Muscle of leg (tissue), 11 donors: ENCODE measurements around the gene FBN2. TPM values are rescaled to one million over a fixed set of nuclear protein-coding genes. Genes with fewer than 3 reads are reported as not detected.

Experiments
- DNase-seq: peaks from one replicate; pipeline ENCODE4 v3.0.0; 2013
- H3K27ac ChIP-seq: one replicate; pipeline ENCODE4 v1.5.1; 2013; ENCODE audit warnings: mild to moderate bottlenecking, low read length, control low read depth
- H3K27me3 ChIP-seq: one replicate; pipeline ENCODE4 v1.6.1; 2013; ENCODE audit warnings: low read length; ENCODE audit not compliant: control insufficient read depth, insufficient read depth
- H3K36me3 ChIP-seq: one replicate; pipeline ENCODE4 v1.6.1; 2013; ENCODE audit warnings: low read length; ENCODE audit not compliant: control insufficient read depth, insufficient read depth
- H3K4me1 ChIP-seq: one replicate; pipeline ENCODE4 v1.6.1; 2013; ENCODE audit warnings: low read length; ENCODE audit not compliant: control insufficient read depth, insufficient read depth
- H3K4me3 ChIP-seq: one replicate; pipeline ENCODE4 v1.5.1; 2013; ENCODE audit warnings: low read length, control low read depth
- H3K9me3 ChIP-seq: replicated peaks from 2 replicates; pipeline ENCODE4 v1.6.1; 2013; ENCODE audit warnings: low read depth, low read length; ENCODE audit not compliant: control insufficient read depth
- WGBS: methylation state at CpG from one replicate; pipeline ENCODE4 v1.1.5; 2013; ENCODE audit warnings: missing lambda C conversion rate; ENCODE audit not compliant: insufficient coverage; 5-methylcytosine and 5-hydroxymethylcytosine counted together
- polyA plus RNA-seq, 8 donors: library from polyadenylated mRNA; unstranded; fragments of 120-200 nt; gene quantifications; one replicate each; pipeline versions ENCODE4 v1.2.1 to v1.2.3, GENCODE V29; 2013; ENCODE audit warnings: inconsistent platforms in 1 of 8, low replicate concordance in 1 of 8; ENCODE audit not compliant: insufficient read length in 8 of 8, insufficient read depth in 1 of 8
- total RNA-seq: library from RNA; stranded (reverse); fragments of 120-200 nt; gene quantifications from one replicate; pipeline ENCODE4 v1.2.4, GENCODE V29; 2013

FBN2 gene
- total and polyA plus RNA-seq, 9 donors: 32.8 to 148 (median 83.6) TPM

GRCh38 chr5:128315671-128316070 is 222.4 kb downstream of the FBN2 start:
- no peak for DNase-seq
- Histone ChIP-seq H3K4me3 (no peak overlapping the region), H3K36me3 (no peaks in the 10 kb centered on the region), H3K27me3 (no peaks in the 10 kb centered on the region), H3K4me1 (no peaks in the 10 kb centered on the region), H3K9me3 (no peaks in the 10 kb centered on the region), H3K27ac (no peak overlapping the region)
- WGBS: no CpG with 5 or more reads among the region's 4 CpGs

GRCh38 chr5:128305341-128305740 is 232.7 kb downstream of the FBN2 start:
- no peak overlapping the region for H3K27ac ChIP-seq
- peaks cover 4% of the 10 kb centered on the region for H3K36me3 ChIP-seq
- H3K27me3 ChIP-seq: no peaks in the 10 kb centered on the region
- DNase-seq: no peak
- no peaks in the 10 kb centered on the region for H3K4me1 ChIP-seq
- no peaks in the 10 kb centered on the region for H3K9me3 ChIP-seq
- WGBS: no CpG with 5 or more reads among the region's 5 CpGs
- H3K4me3 ChIP-seq: no peak overlapping the region

GRCh38 chr5:128304791-128305190 is 233.3 kb downstream of the FBN2 start:
- no CpG with 5 or more reads among the region's 2 CpGs for WGBS
- Histone ChIP-seq H3K27ac (no peak overlapping the region), H3K4me1 (no peaks in the 10 kb centered on the region), H3K27me3 (no peaks in the 10 kb centered on the region), H3K9me3 (no peaks in the 10 kb centered on the region), H3K36me3 (peaks cover 4% of the 10 kb centered on the region), H3K4me3 (no peak overlapping the region)
- no peak for DNase-seq

- no peaks in the 10 kb centered on the region for H3K4me1 ChIP-seq
- H3K27ac ChIP-seq: no peak overlapping the region
- peak; percentile 85 for DNase-seq
- H3K36me3 ChIP-seq: peaks cover 4% of the 10 kb centered on the region
- no peak overlapping the region for H3K4me3 ChIP-seq
- H3K9me3 ChIP-seq: no peaks in the 10 kb centered on the region
- H3K27me3 ChIP-seq: no peaks in the 10 kb centered on the region
Observed at GRCh38 chr5:128304088-128304487, 234.0 kb downstream of the FBN2 start.

GRCh38 chr5:128303593-128303992 is 234.5 kb downstream of the FBN2 start:
- Histone ChIP-seq H3K4me1 (no peaks in the 10 kb centered on the region), H3K27me3 (no peaks in the 10 kb centered on the region), H3K4me3 (no peak overlapping the region), H3K9me3 (no peaks in the 10 kb centered on the region), H3K27ac (no peak overlapping the region), H3K36me3 (peaks cover 2% of the 10 kb centered on the region)
- no CpG with 5 or more reads among the region's 1 CpG for WGBS
- no peak for DNase-seq

DNA sequence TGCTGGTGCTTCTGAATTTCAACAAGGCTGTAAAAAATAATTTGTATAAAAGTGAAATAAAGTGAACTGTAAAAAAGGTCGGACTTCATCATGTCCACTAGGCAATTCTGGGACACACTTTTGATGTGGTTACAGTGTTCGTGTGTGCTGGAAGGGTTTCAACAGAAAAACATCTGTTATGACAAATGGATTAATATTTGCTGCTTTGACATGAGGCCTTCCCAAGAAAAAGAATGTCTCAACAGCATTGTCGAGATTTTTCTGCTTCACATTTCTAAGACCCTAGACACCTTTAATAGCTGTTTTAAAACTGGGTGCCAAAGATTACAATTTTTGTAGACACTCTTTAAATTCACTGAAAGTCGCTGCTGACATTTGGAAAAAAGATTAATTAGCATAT is 237.9 kb downstream of the FBN2 start:
- H3K9me3 ChIP-seq: no peaks in the 10 kb centered on the region
- H3K27ac ChIP-seq: no peak overlapping the region
- DNase-seq: peak; percentile 66
- no peak overlapping the region for H3K4me3 ChIP-seq
- H3K4me1 ChIP-seq: no peaks in the 10 kb centered on the region
- WGBS: 57% methylated on average over 1 of the region's 4 CpGs
- no peaks in the 10 kb centered on the region for H3K27me3 ChIP-seq
- H3K36me3 ChIP-seq: peaks cover 2% of the 10 kb centered on the region

GRCh38 chr5:128290152-128290858 is 247.7 kb downstream of the FBN2 start:
- H3K4me3 ChIP-seq: no peak overlapping the region
- no peak overlapping the region for H3K27ac ChIP-seq
- H3K36me3 ChIP-seq: peaks cover 22% of the 10 kb centered on the region
- 60% methylated on average over 1 of the region's 2 CpGs for WGBS
- H3K9me3 ChIP-seq: no peaks in the 10 kb centered on the region
- no peak for DNase-seq
- no peaks in the 10 kb centered on the region for H3K27me3 ChIP-seq
- no peaks in the 10 kb centered on the region for H3K4me1 ChIP-seq

- H3K4me3 ChIP-seq: no peak overlapping the region
- WGBS: no CpG with 5 or more reads among the region's 2 CpGs
- no peaks in the 10 kb centered on the region for H3K4me1 ChIP-seq
- no peak overlapping the region for H3K27ac ChIP-seq
- H3K27me3 ChIP-seq: no peaks in the 10 kb centered on the region
- peaks cover 23% of the 10 kb centered on the region for H3K36me3 ChIP-seq
- DNase-seq: no peak
- H3K9me3 ChIP-seq: no peaks in the 10 kb centered on the region
Observed at GRCh38 chr5:128287740-128288139, 250.3 kb downstream of the FBN2 start.

DNA sequence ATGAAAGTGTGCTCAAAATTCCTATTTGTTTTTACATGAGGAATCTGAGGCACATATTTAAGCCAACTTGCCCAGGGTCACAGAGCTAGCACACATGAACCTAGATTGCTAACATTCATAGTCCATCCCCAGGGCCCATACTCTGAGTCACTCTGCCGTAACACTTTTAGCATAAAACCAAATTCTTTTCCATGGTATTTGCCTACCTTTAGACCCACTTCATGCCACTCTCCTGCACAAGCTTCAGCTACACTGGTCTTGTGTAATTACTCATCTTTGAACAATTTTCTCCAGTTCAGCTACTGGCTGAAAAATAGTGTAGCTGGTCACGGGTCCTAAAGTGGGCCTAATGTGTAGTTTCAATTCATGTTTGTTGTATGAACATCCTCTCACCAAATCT is 253.8 kb downstream of the FBN2 start:
- no peak overlapping the region for H3K27ac ChIP-seq
- no peaks in the 10 kb centered on the region for H3K27me3 ChIP-seq
- H3K9me3 ChIP-seq: no peaks in the 10 kb centered on the region
- no peaks in the 10 kb centered on the region for H3K4me1 ChIP-seq
- H3K36me3 ChIP-seq: peaks cover 16% of the 10 kb centered on the region
- DNase-seq: no peak
- 80% methylated on average over 1 of the region's 2 CpGs for WGBS
- no peak overlapping the region for H3K4me3 ChIP-seq

- H3K4me3 ChIP-seq: no peak overlapping the region
- no CpG with 5 or more reads among the region's 2 CpGs for WGBS
Observed at GRCh38 chr5:128279345-128279744, 258.7 kb downstream of the FBN2 start.

More at GRCh38 chr5:128279345-128279744, 258.7 kb downstream of the FBN2 start:
- H3K4me1 ChIP-seq: no peaks in the 10 kb centered on the region
- H3K27me3 ChIP-seq: no peaks in the 10 kb centered on the region
- no peaks in the 10 kb centered on the region for H3K9me3 ChIP-seq
- H3K36me3 ChIP-seq: peaks cover 9% of the 10 kb centered on the region
- H3K27ac ChIP-seq: no peak overlapping the region
- DNase-seq: no peak
